NCI-H446 treated with DMSO at 0.1 percent for 48 hours (cell line): ENCODE results near the gene TDRD3.

Source experiments
- DNase-seq: peaks from one replicate; lab custom pipeline; 2025; lab: John Stamatoyannopoulos, UW

The TDRD3 gene

GRCh38 chr13:60577761-60578160 is 180.7 kb downstream of the TDRD3 start:
- DNase-seq: no peak

- no peak for DNase-seq
These were observed 186.3 kb downstream of the TDRD3 start for GRCh38 chr13:60583196-60583888.

- DNase-seq: no peak
These were observed 187.1 kb downstream of the TDRD3 start for GRCh38 chr13:60583911-60584753.

- no peak for DNase-seq
These were observed 188.0 kb downstream of the TDRD3 start for GRCh38 chr13:60584976-60585375.

- no peak for DNase-seq
These were observed 194.1 kb downstream of the TDRD3 start for GRCh38 chr13:60590800-60591747.

- no peak for DNase-seq
These were observed 206.0 kb downstream of the TDRD3 start for GRCh38 chr13:60603049-60603448.

GRCh38 chr13:60604058-60604457 is 207.0 kb downstream of the TDRD3 start:
- no peak for DNase-seq

- DNase-seq: no peak
These were observed 211.9 kb downstream of the TDRD3 start for GRCh38 chr13:60608954-60609353.

GRCh38 chr13:60611523-60611922 is 214.5 kb downstream of the TDRD3 start:
- DNase-seq: no peak

- no peak for DNase-seq
These were observed 215.6 kb downstream of the TDRD3 start for GRCh38 chr13:60612593-60612992.

GRCh38 chr13:60613080-60613479 is 216.1 kb downstream of the TDRD3 start:
- DNase-seq: no peak

GRCh38 chr13:60617991-60618733 is 221.1 kb downstream of the TDRD3 start:
- DNase-seq: no peak

- DNase-seq: no peak
These were observed 222.4 kb downstream of the TDRD3 start for GRCh38 chr13:60619461-60619860.

- peak; percentile 0 for DNase-seq
These were observed 223.8 kb downstream of the TDRD3 start for GRCh38 chr13:60620611-60621395.

GRCh38 chr13:60623151-60623550 is 226.1 kb downstream of the TDRD3 start:
- no peak for DNase-seq
